Suppressor macrophage (primary cell): ENCODE measurements around the gene TXNDC11.

Experiments used
- DNase-seq, 4 experiments: peaks; one replicate each; pipeline ENCODE4 v3.0.0-alpha.2; 2020 to 2022

The TXNDC11 gene

DNA sequence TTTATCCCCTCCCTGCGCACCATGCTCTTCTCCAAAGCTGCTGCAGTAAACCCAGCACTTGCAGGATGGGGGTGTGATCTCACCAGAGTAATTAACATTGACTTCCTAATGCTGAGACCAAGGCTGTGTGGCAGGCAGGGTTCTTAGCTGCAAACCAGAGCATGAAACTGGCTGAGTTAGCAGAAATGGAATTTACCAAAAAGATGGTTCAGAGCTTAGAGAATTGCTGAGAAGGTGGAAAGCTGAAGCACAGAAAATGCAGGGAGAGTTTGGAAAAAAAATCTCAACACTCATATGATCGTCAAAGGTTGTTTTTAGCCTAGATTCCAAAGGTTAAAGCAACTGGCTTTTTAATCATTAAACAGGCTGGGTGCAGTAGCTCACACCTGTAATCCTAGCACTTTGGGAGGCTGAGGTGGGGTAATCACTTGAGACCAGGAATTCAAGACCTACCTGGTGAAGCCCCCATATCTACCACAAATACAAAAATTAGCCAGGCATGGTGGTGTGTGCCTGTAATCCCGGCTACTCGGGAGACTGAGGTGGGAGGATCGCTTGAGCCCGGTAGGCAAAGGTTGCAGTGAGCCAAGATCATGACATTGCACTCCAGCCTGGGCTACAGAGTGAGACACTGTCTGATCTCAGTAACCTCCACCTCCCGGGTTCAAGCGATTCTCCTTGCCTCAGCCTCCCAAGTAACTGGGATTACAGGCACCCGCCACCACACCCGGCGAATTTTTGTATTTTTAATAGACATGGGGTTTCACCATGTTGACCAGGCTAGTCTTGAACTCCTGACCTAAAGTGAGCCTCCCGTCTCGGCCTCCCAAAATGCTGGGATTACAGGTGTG lies 6.0 kb upstream of the TXNDC11 start:
- DNase-seq: peak; percentile 4 to 48 (median 17)

- DNase-seq: no peak
Measured at GRCh38 chr16:11747949-11748403, 5.3 kb upstream of the TXNDC11 start.

DNA sequence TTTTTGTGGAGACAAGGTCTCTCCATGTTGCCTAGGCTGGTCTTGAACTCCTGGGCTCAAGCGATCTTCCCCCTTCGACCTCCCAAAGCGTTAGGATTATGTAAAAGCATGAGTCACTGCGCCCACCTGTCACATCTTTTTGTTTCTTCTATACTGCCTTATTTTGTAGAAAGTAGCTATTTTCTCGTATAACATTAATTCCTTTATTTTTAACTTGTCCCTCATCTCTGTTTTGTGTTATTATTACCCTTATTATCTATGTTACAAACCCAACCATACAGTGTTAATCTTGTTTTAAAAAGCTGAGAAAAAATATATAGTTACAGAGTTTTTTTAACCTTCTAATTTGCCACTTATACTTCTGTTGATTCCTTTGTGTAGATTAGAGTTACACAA lies 1.4 kb upstream of the TXNDC11 start:
- DNase-seq: no peak

- DNase-seq: peak; percentile 93 to 98 (median 95)
Measured at GRCh38 chr16:11743308-11744074, 834 bp upstream of the TXNDC11 start.

- peak; percentile 41 to 76 (median 58) for DNase-seq
Measured at GRCh38 chr16:11742093-11742535, 543 bp downstream of the TXNDC11 start.

GRCh38 chr16:11740567-11740966 lies 2.1 kb downstream of the TXNDC11 start:
- no peak for DNase-seq

DNA sequence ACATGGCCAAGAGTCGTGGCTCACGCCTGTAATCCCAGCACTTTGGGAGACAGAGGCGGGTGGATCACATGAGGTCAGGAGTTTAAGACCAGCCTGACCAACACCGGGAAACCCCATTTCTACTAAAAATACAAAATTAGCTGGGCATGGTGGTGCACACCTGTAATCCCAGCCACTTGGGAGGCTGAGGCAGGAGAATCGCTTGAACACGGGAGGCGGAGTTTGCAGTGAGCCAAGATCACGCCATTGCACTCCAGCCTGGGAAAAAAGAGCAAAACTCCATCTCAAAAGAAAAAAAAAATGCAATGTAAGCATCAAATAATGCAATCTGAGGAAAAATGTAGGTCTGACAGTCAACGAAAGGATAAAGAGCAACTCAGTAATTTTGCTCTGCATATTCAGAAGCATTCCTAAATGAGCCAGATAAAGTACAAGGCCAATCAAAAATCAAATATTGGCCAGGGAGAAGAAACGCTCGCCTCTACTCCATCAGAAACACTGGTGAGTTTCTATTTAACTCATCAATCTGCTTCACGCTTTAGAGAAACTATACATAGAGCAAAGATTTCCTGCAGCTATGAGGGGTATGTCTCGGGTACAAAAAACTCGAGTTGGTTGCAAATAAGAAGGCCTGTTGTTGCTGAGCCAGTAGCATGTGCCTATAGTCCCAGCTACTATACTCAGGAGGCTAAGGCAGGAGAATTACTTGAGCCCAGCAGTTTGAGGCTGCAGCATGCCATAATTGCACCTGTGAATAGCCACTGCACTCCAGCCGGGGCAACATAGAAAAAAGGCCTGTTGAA lies 3.7 kb downstream of the TXNDC11 start:
- no peak for DNase-seq

DNA sequence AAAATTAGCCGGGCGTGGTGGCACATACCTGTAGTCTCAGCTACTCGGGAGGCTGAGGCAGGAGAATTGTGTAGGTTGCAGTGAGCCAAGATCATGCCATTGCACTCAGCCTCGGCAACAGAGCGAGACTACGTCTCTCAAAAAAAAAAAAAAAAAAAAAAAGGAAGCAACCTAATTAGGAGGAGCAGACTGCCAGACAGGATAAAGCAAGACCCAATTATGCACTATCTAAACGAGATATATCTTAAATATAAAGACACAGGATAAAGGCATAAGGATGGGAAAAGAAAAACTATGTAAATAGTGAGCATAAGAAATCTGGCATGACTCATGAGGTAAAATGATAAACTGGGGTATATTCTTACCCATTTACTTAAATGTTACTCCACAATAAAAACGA lies 4.9 kb downstream of the TXNDC11 start:
- DNase-seq: peak in 3 of 4 experiments; percentile 32 to 42 (median 37)

DNA sequence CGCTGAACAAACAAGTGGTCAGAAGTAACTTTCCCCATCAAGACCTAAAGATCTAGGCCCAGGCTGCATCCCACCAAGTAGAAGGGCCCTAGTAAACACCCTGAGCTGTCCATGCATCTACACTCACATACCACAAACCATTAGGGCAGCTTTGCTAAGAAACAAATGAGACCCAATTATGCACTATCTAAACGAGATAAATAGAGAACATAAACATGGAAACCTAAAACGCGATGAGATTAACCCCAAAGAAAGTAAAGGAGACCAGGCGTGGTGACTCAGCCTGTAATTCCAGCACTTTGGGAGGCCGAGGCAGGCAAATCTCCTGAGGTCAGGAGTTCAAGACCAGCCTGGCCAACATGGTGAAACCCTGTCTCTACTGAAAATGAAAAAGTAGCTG lies 5.8 kb downstream of the TXNDC11 start:
- no peak for DNase-seq

DNA sequence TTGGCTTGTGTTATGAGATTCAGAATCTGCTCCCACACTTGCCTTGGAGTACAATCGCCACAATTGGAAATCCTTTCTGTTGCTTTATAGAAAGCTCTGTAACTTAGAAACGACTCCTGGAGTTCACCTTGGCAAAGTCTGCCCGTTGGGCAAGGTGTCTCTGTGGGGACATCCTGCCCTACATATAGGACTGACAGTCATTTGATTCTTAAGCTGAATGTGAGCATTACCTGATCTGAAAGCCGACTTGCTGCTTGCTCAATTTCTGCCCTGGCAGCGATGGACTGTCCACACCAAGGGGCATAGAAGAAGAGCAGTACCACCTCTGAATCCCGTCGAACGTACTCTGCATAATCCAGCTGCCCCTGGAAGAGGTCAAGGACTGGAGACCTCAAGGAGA lies 6.9 kb downstream of the TXNDC11 start:
- DNase-seq: no peak

DNA sequence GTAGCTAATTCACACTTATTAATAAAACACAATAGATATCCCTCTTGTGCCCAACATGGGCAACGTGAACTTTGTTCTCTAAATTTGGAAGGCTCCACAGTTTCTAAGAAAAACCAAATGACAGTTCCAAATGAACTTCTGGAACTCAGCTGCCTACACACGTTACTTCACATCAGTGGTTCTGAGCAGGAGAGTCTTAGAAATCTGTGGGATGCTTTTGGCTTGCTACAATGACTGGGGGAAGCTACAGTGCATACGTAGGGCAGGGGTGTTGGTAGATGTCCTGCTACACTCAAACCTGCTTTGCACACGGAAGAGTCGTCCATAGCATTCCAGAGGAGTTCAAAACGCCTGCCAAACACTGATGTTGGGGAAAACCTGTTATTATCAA lies 8.0 kb downstream of the TXNDC11 start:
- DNase-seq: peak in 3 of 4 experiments; percentile 34 to 42 (median 34)

DNA sequence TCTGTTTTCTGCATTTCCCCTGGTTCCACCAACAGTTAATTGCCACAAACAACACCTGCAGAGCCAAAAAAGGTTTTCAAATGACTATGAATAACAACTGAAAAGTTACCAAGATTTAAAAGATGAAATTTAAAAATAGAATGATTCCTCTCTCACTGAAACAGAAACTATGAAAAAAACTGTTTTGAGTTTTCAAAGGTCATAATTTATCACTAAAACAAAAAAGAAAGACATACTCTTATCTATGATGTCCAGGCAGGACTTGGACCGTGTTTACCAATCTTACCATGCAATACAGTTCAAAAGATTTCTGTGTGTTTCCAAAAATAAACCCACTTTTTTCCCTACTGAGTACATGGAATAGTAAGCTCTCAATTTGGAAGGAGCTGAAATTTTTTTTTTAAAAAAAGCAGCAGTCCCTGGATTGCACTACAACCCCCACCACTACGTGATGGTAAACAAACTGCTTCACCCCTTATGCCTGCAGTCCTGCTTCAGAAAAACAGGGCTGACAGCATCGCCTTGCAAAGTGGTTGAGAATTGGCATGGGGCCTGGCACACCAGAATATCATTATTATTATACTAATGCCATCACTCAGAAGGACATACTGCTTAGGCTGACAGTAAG lies 8.5 kb downstream of the TXNDC11 start:
- DNase-seq: no peak

DNA sequence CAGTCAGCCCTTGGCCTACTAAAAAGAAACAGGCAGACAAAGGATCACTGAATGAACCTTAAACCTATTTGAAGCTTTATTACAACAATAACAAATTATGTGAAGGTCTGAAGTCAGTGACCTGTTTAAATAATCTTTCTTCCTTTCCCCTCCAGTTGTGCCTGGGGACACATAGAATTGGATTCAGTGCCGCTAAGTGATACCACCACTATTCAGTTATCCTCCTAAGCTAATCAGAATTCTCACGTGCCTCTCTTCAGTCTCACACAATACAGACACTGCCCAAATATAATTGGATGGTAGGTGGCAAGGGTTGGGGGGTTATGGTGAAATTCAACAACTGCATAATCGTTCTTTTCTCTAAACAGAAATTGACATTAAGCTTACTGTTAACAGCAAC lies 11.4 kb downstream of the TXNDC11 start:
- DNase-seq: no peak

DNA sequence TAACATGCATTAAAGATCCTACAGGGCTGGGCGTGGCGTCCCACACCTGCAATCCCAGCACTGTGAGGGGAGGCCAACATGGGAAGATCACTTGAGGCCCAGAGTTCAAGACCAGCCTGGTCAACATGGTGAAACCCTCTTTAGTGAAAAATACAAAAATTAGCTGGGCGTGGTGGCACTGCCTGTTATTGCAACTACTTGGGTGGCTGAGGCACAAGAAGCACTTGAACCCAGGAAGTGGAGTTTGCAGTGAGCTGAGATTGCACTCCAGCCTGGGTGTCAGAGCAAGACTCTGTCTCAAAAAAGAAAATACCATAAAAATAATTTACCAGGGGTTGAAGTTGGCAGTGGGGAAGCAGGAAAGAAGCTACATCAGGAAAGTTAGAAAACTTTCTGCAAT lies 12.9 kb downstream of the TXNDC11 start:
- no peak for DNase-seq

- DNase-seq: peak; percentile 50 to 82 (median 63)
Measured at GRCh38 chr16:11727796-11728543, 14.7 kb downstream of the TXNDC11 start.

DNA sequence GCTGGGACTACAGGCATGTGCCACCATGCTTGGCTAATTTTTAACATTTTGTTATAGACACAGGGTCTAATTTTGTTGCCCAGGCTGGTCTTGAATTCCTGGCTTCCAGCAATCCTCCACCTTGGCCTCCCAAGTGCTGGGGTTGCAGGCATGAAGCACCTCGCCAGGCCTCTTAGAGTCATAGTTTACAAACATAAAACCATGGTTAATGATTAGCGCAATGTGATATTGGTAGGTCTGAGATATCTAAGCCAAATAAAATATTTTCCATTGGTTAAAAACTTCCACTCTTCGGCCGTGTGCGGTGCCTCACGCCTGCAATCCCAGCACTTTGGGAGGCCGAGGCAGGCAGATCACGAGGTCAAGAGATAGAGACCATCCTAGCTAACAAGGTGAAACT lies 16.6 kb downstream of the TXNDC11 start:
- no peak for DNase-seq

DNA sequence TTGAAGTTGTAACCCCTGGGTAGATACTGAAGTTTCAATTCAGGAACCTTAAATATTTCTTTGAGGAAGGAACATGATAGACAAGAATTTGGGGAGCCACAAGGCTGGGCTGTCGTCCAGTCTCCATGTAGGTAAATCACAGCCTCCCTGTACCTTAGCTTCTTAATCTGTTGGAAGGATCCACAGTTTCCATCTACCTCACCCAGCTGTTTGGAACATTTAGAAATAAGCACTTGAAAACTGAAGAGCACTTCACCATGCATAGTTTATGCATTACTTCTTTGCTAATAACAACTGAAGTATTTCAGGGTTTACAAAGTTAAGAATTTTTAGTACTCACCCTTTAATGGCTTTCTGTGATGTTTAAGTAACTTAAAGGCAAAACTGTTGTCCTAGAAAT lies 17.2 kb downstream of the TXNDC11 start:
- no peak for DNase-seq

DNA sequence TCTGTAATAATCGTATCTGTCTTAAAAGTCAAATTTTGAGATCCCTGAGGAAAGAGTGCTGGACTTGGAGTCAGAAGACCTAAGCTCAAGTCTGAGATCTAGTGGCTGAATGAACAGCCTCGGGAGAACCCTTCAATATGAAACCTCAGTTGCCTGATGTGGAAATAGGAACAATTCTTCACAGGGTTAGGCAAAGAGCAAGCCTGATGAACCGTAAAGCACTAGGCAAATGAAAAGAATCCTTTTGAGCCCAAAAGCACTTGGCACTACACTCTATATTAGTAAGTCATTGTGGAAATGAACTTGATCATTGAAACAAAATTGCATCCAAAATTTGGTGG lies 20.2 kb downstream of the TXNDC11 start:
- no peak for DNase-seq

DNA sequence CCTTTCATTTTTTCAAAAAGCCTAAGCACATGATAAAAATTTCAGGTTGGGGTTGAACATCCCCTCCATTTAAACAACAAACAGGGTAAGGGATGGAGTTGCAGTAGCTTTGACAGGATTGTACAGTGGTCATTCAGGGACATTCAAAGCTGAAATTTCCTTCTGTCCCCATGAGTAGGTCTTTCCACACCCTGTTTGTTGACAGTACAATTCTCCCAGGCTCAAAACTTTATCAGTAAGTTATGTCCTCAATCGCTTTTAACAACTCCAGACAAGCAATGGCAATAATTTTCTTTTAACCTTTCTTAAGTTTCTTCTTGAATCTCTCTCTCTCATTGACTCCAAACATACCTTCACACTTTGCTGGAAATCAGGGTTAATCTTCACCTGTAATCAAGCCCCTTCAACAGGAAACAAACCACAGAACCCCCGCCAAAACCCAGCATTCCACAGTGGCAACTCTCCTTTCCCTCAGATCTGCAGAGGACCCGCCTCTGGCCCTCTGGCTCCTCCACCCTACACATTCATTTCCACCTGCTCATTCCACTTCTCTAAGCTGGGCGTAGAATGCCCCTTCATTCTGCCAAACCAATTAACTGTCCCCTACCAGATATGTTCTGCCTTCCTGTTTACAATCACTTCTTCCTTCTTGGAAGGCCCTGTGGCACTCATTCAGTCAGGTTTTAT lies 20.7 kb downstream of the TXNDC11 start:
- DNase-seq: no peak

GRCh38 chr16:11719762-11720161 lies 22.9 kb downstream of the TXNDC11 start:
- DNase-seq: no peak

- no peak for DNase-seq
Measured at GRCh38 chr16:11719171-11719570, 23.5 kb downstream of the TXNDC11 start.
